ENCODE results near the gene LAMTOR2.

The LAMTOR2 gene

GRCh38 chr1:156060937-156061636 lies 6.5 kb downstream of the LAMTOR2 start, which contains the start of gene RAB25:
RAB25 (plus strand) TSS chr1:156061160; CDS start chr1:156061401, 241 bp downstream.
- no peak within 1 kb of the TSS for H3K4me3 ChIP-seq (ENCODE audit: low read depth, low read length)
- no peak for DNase-seq (ENCODE audit: low read depth, low spot score)
- no peak for TF ChIP-seq CTCF (IDR thresholded peaks at IDR 0.05; ENCODE audit: low read depth, low read length)
- in situ Hi-C loops (cut with HindIII; ENCODE audit: low sequenced_read_pairs), result no loop called here

- no peak for TF ChIP-seq CTCF (IDR thresholded peaks at IDR 0.05; ENCODE audit: low read depth, low read length)
- H3K4me3 ChIP-seq (ENCODE audit: low read depth, low read length), result no peak overlapping the region
- no peak for DNase-seq (ENCODE audit: low read depth, low spot score)
- in situ Hi-C loops (cut with HindIII; ENCODE audit: low sequenced_read_pairs), result no loop called here
Measured at GRCh38 chr1:156062189-156062588, 7.6 kb downstream of the LAMTOR2 start.

DNA sequence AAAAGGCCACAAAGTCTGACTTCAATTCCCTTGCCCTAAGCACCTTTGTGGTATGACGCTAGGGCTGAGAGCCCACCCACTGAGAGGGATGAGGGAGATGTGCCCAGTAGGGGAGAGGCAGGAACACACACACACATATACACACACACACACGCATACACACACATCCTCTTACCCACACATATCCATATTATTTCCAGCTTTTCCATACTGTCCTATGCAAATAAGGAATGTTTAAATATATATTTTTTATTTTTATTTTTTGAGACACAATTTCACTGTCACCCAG lies 9.4 kb downstream of the LAMTOR2 start:
- no peak for TF ChIP-seq CTCF (IDR thresholded peaks at IDR 0.05; ENCODE audit: low read depth, low read length)
- in situ Hi-C loops (cut with HindIII; ENCODE audit: low sequenced_read_pairs), result no loop called here
- peak; percentile 39 for DNase-seq (ENCODE audit: low read depth, low spot score)
- H3K4me3 ChIP-seq (ENCODE audit: low read depth, low read length), result no peak overlapping the region

- TF ChIP-seq CTCF (IDR thresholded peaks at IDR 0.05; ENCODE audit: low read depth, low read length), result no peak
Measured at GRCh38 chr1:156064615-156065014, 10.0 kb downstream of the LAMTOR2 start.

DNA sequence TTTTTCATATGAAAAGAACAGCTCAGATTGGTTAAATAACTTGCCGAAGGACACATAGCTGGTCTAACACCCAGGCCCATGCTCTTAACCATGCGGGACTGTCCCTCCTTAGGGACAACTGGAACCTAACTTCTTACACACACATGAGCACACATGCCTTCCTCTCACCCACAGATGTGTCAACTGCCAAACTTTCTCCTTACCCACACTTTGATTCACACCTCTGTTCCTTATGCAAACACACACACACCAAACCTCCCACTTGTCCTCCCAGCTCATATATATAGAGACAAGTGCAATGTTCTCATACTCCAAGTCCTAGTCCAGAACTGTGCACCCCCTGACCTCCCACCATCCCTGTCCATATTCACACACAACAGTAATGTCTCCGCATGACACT lies 10.6 kb downstream of the LAMTOR2 start:
- no peak overlapping the region for H3K4me3 ChIP-seq (ENCODE audit: low read depth, low read length)
- in situ Hi-C loops (cut with HindIII; ENCODE audit: low sequenced_read_pairs), result no loop called here
- no peak for TF ChIP-seq CTCF (IDR thresholded peaks at IDR 0.05; ENCODE audit: low read depth, low read length)
- no peak for DNase-seq (ENCODE audit: low read depth, low spot score)

More at GRCh38 chr1:156064615-156065014, 10.0 kb downstream of the LAMTOR2 start:
- in situ Hi-C loops (cut with HindIII; ENCODE audit: low sequenced_read_pairs), result no loop called here
- no peak for DNase-seq (ENCODE audit: low read depth, low spot score)
- H3K4me3 ChIP-seq (ENCODE audit: low read depth, low read length), result no peak overlapping the region

GRCh38 chr1:156065871-156066270 lies 11.3 kb downstream of the LAMTOR2 start:
- no peak for TF ChIP-seq CTCF (IDR thresholded peaks at IDR 0.05; ENCODE audit: low read depth, low read length)
- in situ Hi-C loops (cut with HindIII; ENCODE audit: low sequenced_read_pairs), result no loop called here
- H3K4me3 ChIP-seq (ENCODE audit: low read depth, low read length), result no peak overlapping the region
- DNase-seq (ENCODE audit: low read depth, low spot score), result no peak
